Cardiac septum (tissue), 1 donor: Measurements from ENCODE around the gene ETHE1. TPM values are rescaled to one million over a fixed set of nuclear protein-coding genes. Genes with fewer than 3 reads are reported as not detected.

Experiments used
- DNase-seq: peaks from one replicate; pipeline ENCODE4 v3.0.0-alpha.2; 2020; ENCODE audit warnings: low spot score
- intact Hi-C: fragments of 100-400 bp; cut with DNase I; formaldehyde crosslinking; loops from one replicate; pipeline ENCODE4 v1.14.0; 2022
- total RNA-seq: library from RNA; stranded (reverse); fragmentation: NEBNext Ultra II Directional; extraction: Animal tissue kit (Norgen Biotek cat#: 25700); gene quantifications from one replicate; pipeline ENCODE4 v1.2.1, GENCODE V29; 2021
- donor health status: DM: no; HTN: no; CAD: no.

ETHE1 gene
- total RNA-seq, 1 donor from 2014 or later = 12.2 TPM

GRCh38 chr19:43501661-43502418 lies 25.2 kb downstream of the ETHE1 start:
- DNase-seq = no peak
- intact Hi-C loops = loop anchor here (5.0 kb wide), 1 partner anchor 40 kb away; no protein-coding TSS in a partner anchor

GRCh38 chr19:43499042-43499441 lies 28.0 kb downstream of the ETHE1 start:
- no peak for DNase-seq
- intact Hi-C loops = no loop called here

GRCh38 chr19:43498233-43498842 lies 28.7 kb downstream of the ETHE1 start:
- no peak for DNase-seq
- intact Hi-C loops = no loop called here

GRCh38 chr19:43496960-43497359 lies 30.0 kb downstream of the ETHE1 start:
- intact Hi-C loops = no loop called here
- no peak for DNase-seq

- no peak for DNase-seq
- intact Hi-C loops = no loop called here
These were observed 31.9 kb downstream of the ETHE1 start for GRCh38 chr19:43495082-43495481.

GRCh38 chr19:43490759-43491158 lies 36.2 kb downstream of the ETHE1 start:
- intact Hi-C loops = no loop called here
- DNase-seq = no peak

GRCh38 chr19:43489979-43490599 lies 36.9 kb downstream of the ETHE1 start:
- DNase-seq = no peak
- intact Hi-C loops = no loop called here

- intact Hi-C loops = no loop called here
- DNase-seq = no peak
These were observed 37.7 kb downstream of the ETHE1 start for GRCh38 chr19:43489310-43489709.

- DNase-seq = no peak
These were observed 38.8 kb downstream of the ETHE1 start for GRCh38 chr19:43488179-43488578.

GRCh38 chr19:43486412-43486811 lies 40.6 kb downstream of the ETHE1 start:
- intact Hi-C loops = no loop called here
- no peak for DNase-seq

More at GRCh38 chr19:43488179-43488578, 38.8 kb downstream of the ETHE1 start:
- intact Hi-C loops = no loop called here

GRCh38 chr19:43485951-43486350 lies 41.0 kb downstream of the ETHE1 start:
- no peak for DNase-seq
- intact Hi-C loops = no loop called here

GRCh38 chr19:43483281-43483680 lies 43.7 kb downstream of the ETHE1 start:
- intact Hi-C loops = no loop called here
- DNase-seq = no peak

GRCh38 chr19:43482193-43482592 lies 44.8 kb downstream of the ETHE1 start:
- no peak for DNase-seq
- intact Hi-C loops = no loop called here

GRCh38 chr19:43481701-43482100 lies 45.3 kb downstream of the ETHE1 start:
- intact Hi-C loops = no loop called here
- DNase-seq = no peak

- DNase-seq = no peak
- intact Hi-C loops = no loop called here
These were observed 46.4 kb downstream of the ETHE1 start for GRCh38 chr19:43480574-43480973.

- DNase-seq = no peak
These were observed 46.9 kb downstream of the ETHE1 start for GRCh38 chr19:43479961-43480561.

GRCh38 chr19:43479226-43479625 lies 47.8 kb downstream of the ETHE1 start:
- intact Hi-C loops = no loop called here
- DNase-seq = no peak

More at GRCh38 chr19:43479961-43480561, 46.9 kb downstream of the ETHE1 start:
- intact Hi-C loops = no loop called here

- intact Hi-C loops = no loop called here
- DNase-seq = no peak
These were observed 48.7 kb downstream of the ETHE1 start for GRCh38 chr19:43478323-43478722.

- intact Hi-C loops = no loop called here
- DNase-seq = no peak
These were observed 50.4 kb downstream of the ETHE1 start for GRCh38 chr19:43476606-43477005.

GRCh38 chr19:43474986-43475705 lies 51.9 kb downstream of the ETHE1 start:
- intact Hi-C loops = loop anchor here (2.0 kb wide), 1 partner anchor 30 kb away; the partner anchor contains the start of gene PHLDB3

More at GRCh38 chr19:43474986-43475705, 51.9 kb downstream of the ETHE1 start:
- peak; percentile 98 for DNase-seq
